ENCODE measurements around the gene NLRP9.
A peak's percentile ranks its signal among the peaks of the same experiment; 100 is the strongest.

The NLRP9 gene

DNA sequence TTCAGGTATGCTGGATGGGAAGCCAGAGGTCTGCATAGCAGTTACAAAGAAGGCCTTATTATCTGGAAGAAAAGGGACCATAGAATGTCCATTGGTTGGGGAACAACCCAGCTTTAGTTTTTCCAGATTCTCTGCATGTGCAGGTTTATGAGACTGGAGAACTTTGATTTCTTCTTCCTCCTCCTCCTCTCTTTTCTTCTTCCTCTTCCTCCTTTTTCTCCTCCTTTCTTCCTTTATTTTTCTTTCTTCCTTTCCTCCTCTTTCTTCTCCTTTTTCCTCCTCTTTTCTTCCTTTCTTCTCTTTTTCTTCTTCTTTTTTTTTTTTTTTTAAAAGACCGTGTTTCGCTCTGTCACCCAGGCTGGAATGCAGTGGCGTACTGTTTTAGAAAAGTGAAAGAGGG lies 32.2 kb downstream of the NLRP9 start:
- no peak for TF ChIP-seq EZH2phosphoT487 (IDR thresholded peaks at IDR 0.05; ENCODE audit: low read depth)
- TF ChIP-seq, protein P1, sequence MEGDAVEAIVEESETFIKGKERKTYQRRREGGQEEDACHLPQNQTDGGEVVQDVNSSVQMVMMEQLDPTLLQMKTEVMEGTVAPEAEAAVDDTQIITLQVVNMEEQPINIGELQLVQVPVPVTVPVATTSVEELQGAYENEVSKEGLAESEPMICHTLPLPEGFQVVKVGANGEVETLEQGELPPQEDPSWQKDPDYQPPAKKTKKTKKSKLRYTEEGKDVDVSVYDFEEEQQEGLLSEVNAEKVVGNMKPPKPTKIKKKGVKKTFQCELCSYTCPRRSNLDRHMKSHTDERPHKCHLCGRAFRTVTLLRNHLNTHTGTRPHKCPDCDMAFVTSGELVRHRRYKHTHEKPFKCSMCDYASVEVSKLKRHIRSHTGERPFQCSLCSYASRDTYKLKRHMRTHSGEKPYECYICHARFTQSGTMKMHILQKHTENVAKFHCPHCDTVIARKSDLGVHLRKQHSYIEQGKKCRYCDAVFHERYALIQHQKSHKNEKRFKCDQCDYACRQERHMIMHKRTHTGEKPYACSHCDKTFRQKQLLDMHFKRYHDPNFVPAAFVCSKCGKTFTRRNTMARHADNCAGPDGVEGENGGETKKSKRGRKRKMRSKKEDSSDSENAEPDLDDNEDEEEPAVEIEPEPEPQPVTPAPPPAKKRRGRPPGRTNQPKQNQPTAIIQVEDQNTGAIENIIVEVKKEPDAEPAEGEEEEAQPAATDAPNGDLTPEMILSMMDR (IDR thresholded peaks at IDR 0.05; ENCODE audit: low read depth, low read length): no peak
- H3K9ac ChIP-seq (ENCODE audit: low read length): no peak overlapping the region
- no peaks in the 10 kb centered on the region for H3K4me1 ChIP-seq (ENCODE audit: low read length)
- no peaks in the 10 kb centered on the region; the same call in none of the 2 replicates for H4K20me1 ChIP-seq (ENCODE audit: insufficient read depth, low read length)
- no peak overlapping the region for H3K4me3 ChIP-seq (ENCODE audit: low read length)
- H3K27ac ChIP-seq (ENCODE audit: low read length): no peak overlapping the region
- 0 out of 2 replicates have a peak, but pooled peaks cover 2% of the 10 kb centered on the region for H3K27me3 ChIP-seq (ENCODE audit: low read depth, low read length)
- H3K4me2 ChIP-seq (ENCODE audit: low read length): no peak overlapping the region
- H2AFZ ChIP-seq (ENCODE audit: low read depth, low read length): no peak overlapping the region
- H3K36me3 ChIP-seq (replicated peaks; ENCODE audit: low read depth, low read length): peaks cover 29% of the 10 kb centered on the region
- no peaks in the 10 kb centered on the region for H3K9me3 ChIP-seq (ENCODE audit: insufficient read depth, low read length)
- no peaks in the 10 kb centered on the region for H3K79me2 ChIP-seq (ENCODE audit: low read length)

DNA sequence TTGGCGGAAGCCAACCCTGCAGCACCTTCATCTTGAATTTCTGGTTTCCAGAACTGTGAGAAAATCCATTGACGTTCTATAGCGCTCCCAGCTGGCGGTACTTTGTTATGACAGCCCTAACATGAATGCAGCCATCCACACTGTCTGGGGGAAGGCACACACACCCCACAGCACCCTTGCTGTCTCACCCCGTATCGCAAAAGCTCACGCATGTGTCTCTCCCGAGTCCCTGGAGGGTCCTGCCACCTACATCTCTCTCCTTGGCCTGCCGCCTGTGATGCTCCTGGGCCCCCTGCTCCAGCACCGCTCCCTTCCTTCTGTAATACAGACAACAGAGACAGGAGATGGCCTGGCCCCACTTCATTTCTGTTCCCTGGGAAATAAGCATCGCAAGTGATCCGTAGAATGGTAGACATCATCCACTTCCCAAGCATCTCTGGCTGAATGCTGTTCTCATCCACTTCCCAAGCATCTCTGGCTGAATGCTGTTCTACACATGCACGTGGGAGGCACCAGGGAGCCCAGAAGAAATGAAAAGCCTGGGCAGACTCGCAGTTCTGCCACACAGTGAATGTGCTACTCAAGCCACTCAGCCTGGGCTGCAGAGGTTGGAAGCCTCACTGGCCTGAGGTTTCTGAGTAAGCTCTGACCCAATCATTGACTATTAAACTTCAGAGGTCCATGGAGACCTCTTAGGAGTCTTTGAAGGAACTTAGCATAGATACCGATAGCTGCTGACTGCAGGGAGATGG lies 33.5 kb downstream of the NLRP9 start:
- H3K27me3 ChIP-seq (ENCODE audit: low read depth, low read length): 0 out of 2 replicates have a peak, but pooled peaks cover 2% of the 10 kb centered on the region

DNA sequence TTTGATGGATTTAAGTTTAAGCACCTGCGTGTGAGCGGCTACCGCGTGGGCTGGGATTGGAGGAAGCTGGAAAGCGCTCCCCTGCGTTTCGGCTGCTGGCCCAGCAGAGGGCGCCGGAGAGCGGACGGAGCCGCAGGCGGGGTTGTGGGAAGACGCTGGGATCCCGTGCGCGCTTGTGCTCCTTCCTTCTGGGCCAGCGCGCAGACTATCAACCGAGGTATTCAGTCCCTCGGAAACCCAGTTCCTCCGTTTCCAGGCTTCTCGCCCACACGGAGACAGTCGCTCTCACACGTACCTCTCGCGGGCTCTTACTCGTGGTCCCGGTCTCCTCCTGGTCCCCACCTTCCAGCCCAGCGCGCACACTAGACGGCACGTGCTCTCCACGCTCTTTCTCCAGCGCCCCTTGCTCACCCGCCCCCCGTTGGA lies 34.4 kb downstream of the NLRP9 start:
- no peaks in the 10 kb centered on the region for H3K79me2 ChIP-seq (ENCODE audit: low read length)
- no peak overlapping the region for H3K27ac ChIP-seq (ENCODE audit: low read length)
- H3K9ac ChIP-seq (ENCODE audit: low read length): no peak overlapping the region
- TF ChIP-seq, protein P1 (IDR thresholded peaks at IDR 0.05; ENCODE audit: low read depth, low read length): peak; percentile 65
- TF ChIP-seq EZH2phosphoT487 (IDR thresholded peaks at IDR 0.05; ENCODE audit: low read depth): no peak
- H4K20me1 ChIP-seq (ENCODE audit: insufficient read depth, low read length): no peaks in the 10 kb centered on the region; the same call in none of the 2 replicates
- no peaks in the 10 kb centered on the region for H3K4me1 ChIP-seq (ENCODE audit: low read length)
- no peak overlapping the region for H2AFZ ChIP-seq (ENCODE audit: low read depth, low read length)
- no peaks in the 10 kb centered on the region for H3K9me3 ChIP-seq (ENCODE audit: insufficient read depth, low read length)
- 0 out of 2 replicates have a peak, but pooled peaks cover 2% of the 10 kb centered on the region for H3K27me3 ChIP-seq (ENCODE audit: low read depth, low read length)
- no peak overlapping the region for H3K4me3 ChIP-seq (ENCODE audit: low read length)
- no peak overlapping the region for H3K4me2 ChIP-seq (ENCODE audit: low read length)
- H3K36me3 ChIP-seq (replicated peaks; ENCODE audit: low read depth, low read length): peaks cover 42% of the 10 kb centered on the region

More for the DNA sequence above, 33.5 kb downstream of the NLRP9 start:
- no peaks in the 10 kb centered on the region for H3K9me3 ChIP-seq (ENCODE audit: insufficient read depth, low read length)
- no peaks in the 10 kb centered on the region; the same call in none of the 2 replicates for H4K20me1 ChIP-seq (ENCODE audit: insufficient read depth, low read length)
- no peak overlapping the region for H3K4me2 ChIP-seq (ENCODE audit: low read length)
- H3K9ac ChIP-seq (ENCODE audit: low read length): no peak overlapping the region
- no peak for TF ChIP-seq EZH2phosphoT487 (IDR thresholded peaks at IDR 0.05; ENCODE audit: low read depth)
- TF ChIP-seq, protein P1 (IDR thresholded peaks at IDR 0.05; ENCODE audit: low read depth, low read length): peak; percentile 42
- no peak overlapping the region for H3K27ac ChIP-seq (ENCODE audit: low read length)
- no peaks in the 10 kb centered on the region for H3K4me1 ChIP-seq (ENCODE audit: low read length)
- H3K36me3 ChIP-seq (replicated peaks; ENCODE audit: low read depth, low read length): peaks cover 36% of the 10 kb centered on the region
- no peaks in the 10 kb centered on the region for H3K79me2 ChIP-seq (ENCODE audit: low read length)
- no peak overlapping the region for H2AFZ ChIP-seq (ENCODE audit: low read depth, low read length)
- no peak overlapping the region for H3K4me3 ChIP-seq (ENCODE audit: low read length)

DNA sequence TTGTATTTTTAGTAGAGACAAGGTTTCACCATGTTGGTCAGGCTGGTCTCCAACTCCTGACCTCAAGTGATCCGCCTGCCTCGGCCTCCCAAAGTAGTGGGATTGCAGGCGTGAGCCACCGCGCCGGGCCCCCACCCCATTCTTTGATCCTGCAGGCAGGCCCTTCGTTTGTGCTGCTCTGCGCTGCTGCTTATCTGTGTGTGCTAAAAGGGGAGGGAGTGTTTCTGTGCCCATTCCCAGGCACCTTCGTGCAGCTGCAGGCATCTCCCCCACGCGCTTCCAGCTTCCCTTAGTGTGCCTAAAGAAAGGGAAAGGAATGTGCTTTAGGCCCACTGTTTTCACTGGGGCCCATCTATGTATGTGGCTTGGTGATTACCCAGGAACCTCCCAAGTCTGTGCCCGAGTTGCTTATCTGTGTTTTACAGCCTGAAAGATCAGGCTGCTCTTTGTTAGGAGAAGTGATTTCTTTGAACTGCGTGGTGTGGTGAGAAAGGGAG lies 36.0 kb downstream of the NLRP9 start:
- Histone ChIP-seq H2AFZ (ENCODE audit: low read depth, low read length) (no peak overlapping the region), H3K9me3 (ENCODE audit: insufficient read depth, low read length) (no peaks in the 10 kb centered on the region), H3K27ac (ENCODE audit: low read length) (no peak overlapping the region), H3K4me2 (ENCODE audit: low read length) (no peak overlapping the region), H4K20me1 (ENCODE audit: insufficient read depth, low read length) (no peaks in the 10 kb centered on the region; the same call in none of the 2 replicates), H3K36me3 (replicated peaks; ENCODE audit: low read depth, low read length) (peaks cover 54% of the 10 kb centered on the region), H3K4me1 (ENCODE audit: low read length) (no peaks in the 10 kb centered on the region), H3K79me2 (ENCODE audit: low read length) (no peaks in the 10 kb centered on the region), H3K9ac (ENCODE audit: low read length) (no peak overlapping the region), H3K4me3 (ENCODE audit: low read length) (no peak overlapping the region), H3K27me3 (ENCODE audit: low read depth, low read length) (no peaks in the 10 kb centered on the region)
- TF ChIP-seq EZH2phosphoT487 (IDR thresholded peaks at IDR 0.05; ENCODE audit: low read depth): no peak
- TF ChIP-seq, protein P1 (IDR thresholded peaks at IDR 0.05; ENCODE audit: low read depth, low read length): no peak
